HG03457 (cell line): Measurements from ENCODE around the gene CDC42BPA.
A peak's percentile ranks its signal among the peaks of the same experiment; 100 is the strongest.
"Not testable (repeated sequence)": the region's sequence is repeated elsewhere in the genome, so short reads cannot be mapped to it uniquely, and the experiment has no call there.

Experiments used
- ATAC-seq: cut with Tn5 transposase; IDR thresholded peaks from one replicate; pipeline ENCODE4 v1.9.1; 2021; ENCODE audit warnings: moderate number of reproducible peaks; ENCODE audit not compliant: unreplicated experiment

CDC42BPA gene

GRCh38 chr1:226999579-226999978 lies 318.7 kb downstream of the CDC42BPA start:
- not testable (repeated sequence) for ATAC-seq

GRCh38 chr1:226995365-226996332 lies 322.6 kb downstream of the CDC42BPA start:
- ATAC-seq = peak; percentile 91

- ATAC-seq = no peak
Observed at GRCh38 chr1:226994586-226995364, 323.5 kb downstream of the CDC42BPA start.

GRCh38 chr1:226993814-226994585 lies 324.3 kb downstream of the CDC42BPA start:
- no peak for ATAC-seq

- no peak for ATAC-seq
Observed at GRCh38 chr1:226991920-226992319, 326.4 kb downstream of the CDC42BPA start.

- no peak for ATAC-seq
Observed at GRCh38 chr1:226990133-226990716, 328.1 kb downstream of the CDC42BPA start.

GRCh38 chr1:226989085-226989920 lies 329.0 kb downstream of the CDC42BPA start:
- no peak for ATAC-seq

- ATAC-seq = no peak
Observed at GRCh38 chr1:226988334-226988666, 330.0 kb downstream of the CDC42BPA start.

GRCh38 chr1:226987623-226988333 lies 330.5 kb downstream of the CDC42BPA start:
- no peak for ATAC-seq

- ATAC-seq = no peak
Observed at GRCh38 chr1:226987179-226987536, 331.1 kb downstream of the CDC42BPA start.

GRCh38 chr1:226986496-226987178 lies 331.7 kb downstream of the CDC42BPA start:
- no peak for ATAC-seq

- ATAC-seq = no peak
Observed at GRCh38 chr1:226985839-226986463, 332.3 kb downstream of the CDC42BPA start.

- no peak for ATAC-seq
Observed at GRCh38 chr1:226985239-226985838, 333.0 kb downstream of the CDC42BPA start.

GRCh38 chr1:226984521-226985238 lies 333.6 kb downstream of the CDC42BPA start:
- ATAC-seq = no peak

GRCh38 chr1:226983992-226984364 lies 334.3 kb downstream of the CDC42BPA start:
- ATAC-seq = no peak

GRCh38 chr1:226983247-226983991 lies 334.9 kb downstream of the CDC42BPA start:
- ATAC-seq = no peak
